ENCODE results near the gene AHSP.

Gene AHSP

GRCh38 chr16:31496670-31497069 lies 31.0 kb upstream of the AHSP start:
- Histone ChIP-seq H3K4me1 (ENCODE audit: control insufficient read depth, insufficient read depth, low read length) (no peaks in the 10 kb centered on the region), H3K9me3 (ENCODE audit: control insufficient read depth, insufficient read depth, low read depth, low read length) (no peaks in the 10 kb centered on the region), H3K27ac (ENCODE audit: extremely low read depth, low read depth, low read length) (no peak overlapping the region), H3K36me3 (ENCODE audit: control insufficient read depth in 2 of 2, insufficient read depth in 1 of 2, low read length in 2 of 2) (peaks cover 0 to 71% of the 10 kb centered on the region in 2 experiments; a peak in 1 of 3 replicates), H3K4me3 (ENCODE audit: low read depth, low read length) (no peak overlapping the region)
- POLR2A ChIA-PET, result interaction anchor here (1.9 kb wide), 1 partner anchor 11 kb away, joined by 6 read pairs; the partner anchor contains the start of gene RUSF1
- TF ChIP-seq ZXDB (tag by site-specific recombination; IDR thresholded peaks at IDR 0.05) (no peak), ZNF561 (tag by site-specific recombination; IDR thresholded peaks at IDR 0.05; ENCODE audit: borderline replicate concordance) (no peak), ZNF514 (tag by site-specific recombination; IDR thresholded peaks at IDR 0.05) (no peak), ZNF600 (tag by site-specific recombination; IDR thresholded peaks at IDR 0.05) (no peak)
- CTCF ChIA-PET, result no interaction called here

- H3K36me3 ChIP-seq (ENCODE audit: control insufficient read depth in 2 of 2, insufficient read depth in 1 of 2, low read length in 2 of 2), result peaks cover 0 to 53% of the 10 kb centered on the region in 2 experiments; a peak in 1 of 3 replicates
- TF ChIP-seq ZNF521 (tag by site-specific recombination; IDR thresholded peaks at IDR 0.05), result no peak
- TF ChIP-seq ZNF398 (tag by site-specific recombination; IDR thresholded peaks at IDR 0.05), result no peak
- no peak for TF ChIP-seq ZBTB44 (tag by site-specific recombination; IDR thresholded peaks at IDR 0.05)
- TF ChIP-seq ZNF776 (tag by site-specific recombination; IDR thresholded peaks at IDR 0.05; ENCODE audit: borderline replicate concordance), result no peak
- no peak for TF ChIP-seq MYNN (tag by site-specific recombination; IDR thresholded peaks at IDR 0.05; ENCODE audit: borderline replicate concordance)
- no peak for TF ChIP-seq ZNF341 (tag by site-specific recombination; IDR thresholded peaks at IDR 0.05; ENCODE audit: low read depth)
- TF ChIP-seq ZNF426 (tag by site-specific recombination; IDR thresholded peaks at IDR 0.05), result no peak
- no peak for TF ChIP-seq ZNF157 (tag by site-specific recombination; IDR thresholded peaks at IDR 0.05)
- no peak for TF ChIP-seq HOXC10 (CRISPR knock-in tag; IDR thresholded peaks at IDR 0.05)
- TF ChIP-seq ZNF701 (tag by site-specific recombination; IDR thresholded peaks at IDR 0.05), result no peak
- TF ChIP-seq ZNF169 (tag by site-specific recombination; IDR thresholded peaks at IDR 0.05), result no peak
- TF ChIP-seq ZNF560 (tag by site-specific recombination; IDR thresholded peaks at IDR 0.05; ENCODE audit: borderline replicate concordance), result no peak
- no peak for TF ChIP-seq ZNF747 (tag by site-specific recombination; IDR thresholded peaks at IDR 0.05)
- ChIA-PET CTCF (interaction anchor here (1.1 kb wide), 1 partner anchor 9 kb away, joined by 3 read pairs; no protein-coding TSS in a partner anchor), POLR2A (interaction anchor here (1.0 kb wide), 1 partner anchor 10 kb away, joined by 4 read pairs; the partner anchor contains the start of gene RUSF1)
- H3K4me1 ChIP-seq (ENCODE audit: control insufficient read depth, insufficient read depth, low read length), result no peaks in the 10 kb centered on the region
- H3K9me3 ChIP-seq (ENCODE audit: control insufficient read depth, insufficient read depth, low read depth, low read length), result no peaks in the 10 kb centered on the region
- H3K4me3 ChIP-seq (ENCODE audit: low read depth, low read length), result no peak overlapping the region
- no peak overlapping the region for H3K27ac ChIP-seq (ENCODE audit: extremely low read depth, low read depth, low read length)
Measured at GRCh38 chr16:31498493-31498892, 29.2 kb upstream of the AHSP start.

GRCh38 chr16:31499928-31500327 lies 27.8 kb upstream of the AHSP start:
- H3K36me3 ChIP-seq (ENCODE audit: control insufficient read depth in 2 of 2, insufficient read depth in 1 of 2, low read length in 2 of 2), result peaks cover 0 to 47% of the 10 kb centered on the region in 2 experiments; a peak in 1 of 3 replicates
- no peak overlapping the region for H3K4me3 ChIP-seq (ENCODE audit: low read depth, low read length)
- ChIA-PET CTCF (no interaction called here), POLR2A (interaction anchor here (0.5 kb wide), 1 partner anchor 28 kb away, joined by 3 read pairs; the partner anchor contains the start of gene AHSP)
- H3K4me1 ChIP-seq (ENCODE audit: control insufficient read depth, insufficient read depth, low read length), result no peaks in the 10 kb centered on the region
- H3K27ac ChIP-seq (ENCODE audit: extremely low read depth, low read depth, low read length), result no peak overlapping the region
- H3K9me3 ChIP-seq (ENCODE audit: control insufficient read depth, insufficient read depth, low read depth, low read length), result no peaks in the 10 kb centered on the region
- TF ChIP-seq ZNF548 (tag by site-specific recombination; IDR thresholded peaks at IDR 0.05), result no peak
- TF ChIP-seq ZNF639 (tag by site-specific recombination; IDR thresholded peaks at IDR 0.05), result no peak
- TF ChIP-seq ZNF701 (tag by site-specific recombination; IDR thresholded peaks at IDR 0.05), result no peak
- TF ChIP-seq ZNF23 (tag by site-specific recombination; IDR thresholded peaks at IDR 0.05; ENCODE audit: borderline replicate concordance), result no peak
- TF ChIP-seq KLF10 (tag by site-specific recombination; IDR thresholded peaks at IDR 0.05), result no peak
- TF ChIP-seq ZNF626 (tag by site-specific recombination; IDR thresholded peaks at IDR 0.05), result no peak
- no peak for TF ChIP-seq ZNF398 (tag by site-specific recombination; IDR thresholded peaks at IDR 0.05)
- TF ChIP-seq CTCF (tag by site-specific recombination; IDR thresholded peaks at IDR 0.05), result no peak
- no peak for TF ChIP-seq ZNF121 (tag by site-specific recombination; IDR thresholded peaks at IDR 0.05)
